ENCODE data around the gene TKTL2. TPM values are rescaled to one million over a fixed set of nuclear protein-coding genes. Genes with fewer than 3 reads are reported as not detected.

Gene TKTL2
- total RNA-seq, 2 donors from 2014 or later = not detected

DNA sequence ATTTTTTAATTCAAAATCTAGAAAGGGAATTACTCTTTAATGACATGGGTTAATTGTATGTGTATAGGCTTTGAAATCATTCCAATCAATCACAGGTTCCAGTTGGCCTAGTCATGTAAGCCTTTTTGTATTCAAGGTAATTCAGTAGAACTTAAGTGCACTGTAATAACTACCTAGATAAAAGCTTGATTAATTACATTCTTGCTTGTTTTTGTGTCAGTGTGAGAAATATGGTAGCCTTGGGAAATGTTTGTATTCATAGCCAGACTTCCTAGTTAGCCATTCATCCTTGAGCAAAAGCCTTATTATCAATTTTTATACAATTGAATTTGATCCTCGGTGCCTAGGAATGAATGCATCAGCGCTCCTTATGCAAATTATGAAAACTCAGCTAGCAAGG is 33.5 kb downstream of the TKTL2 start:
- Histone ChIP-seq H3K4me3 (ENCODE audit: low read length) (no peak overlapping the region), H3K9me3 (ENCODE audit: control insufficient read depth, low read length) (no peaks in the 10 kb centered on the region), H3K4me1 (ENCODE audit: control insufficient read depth, insufficient read depth, low read length) (peaks cover 3% of the 10 kb centered on the region), H3K27ac (ENCODE audit: low read depth, low read length) (no peak overlapping the region), H3K27me3 (ENCODE audit: control insufficient read depth, insufficient read depth, low read length, poor library complexity, severe bottlenecking) (no peaks in the 10 kb centered on the region), H3K9ac (ENCODE audit: extremely low read depth, low read length, poor library complexity, severe bottlenecking) (no peak overlapping the region), H3K36me3 (ENCODE audit: control insufficient read depth, insufficient read depth, low read length) (no peaks in the 10 kb centered on the region)
- Mint-ChIP-seq H3K27me3 (ENCODE audit: insufficient read depth) (no peaks in the 10 kb centered on the region), H3K27ac (no peak overlapping the region), H3K36me3 (ENCODE audit: low read depth) (no peaks in the 10 kb centered on the region), H3K4me3 (no peak overlapping the region), H3K4me1 (peaks cover 18% of the 10 kb centered on the region), H3K9me3 (no peaks in the 10 kb centered on the region)
- TF ChIP-seq, protein P1, sequence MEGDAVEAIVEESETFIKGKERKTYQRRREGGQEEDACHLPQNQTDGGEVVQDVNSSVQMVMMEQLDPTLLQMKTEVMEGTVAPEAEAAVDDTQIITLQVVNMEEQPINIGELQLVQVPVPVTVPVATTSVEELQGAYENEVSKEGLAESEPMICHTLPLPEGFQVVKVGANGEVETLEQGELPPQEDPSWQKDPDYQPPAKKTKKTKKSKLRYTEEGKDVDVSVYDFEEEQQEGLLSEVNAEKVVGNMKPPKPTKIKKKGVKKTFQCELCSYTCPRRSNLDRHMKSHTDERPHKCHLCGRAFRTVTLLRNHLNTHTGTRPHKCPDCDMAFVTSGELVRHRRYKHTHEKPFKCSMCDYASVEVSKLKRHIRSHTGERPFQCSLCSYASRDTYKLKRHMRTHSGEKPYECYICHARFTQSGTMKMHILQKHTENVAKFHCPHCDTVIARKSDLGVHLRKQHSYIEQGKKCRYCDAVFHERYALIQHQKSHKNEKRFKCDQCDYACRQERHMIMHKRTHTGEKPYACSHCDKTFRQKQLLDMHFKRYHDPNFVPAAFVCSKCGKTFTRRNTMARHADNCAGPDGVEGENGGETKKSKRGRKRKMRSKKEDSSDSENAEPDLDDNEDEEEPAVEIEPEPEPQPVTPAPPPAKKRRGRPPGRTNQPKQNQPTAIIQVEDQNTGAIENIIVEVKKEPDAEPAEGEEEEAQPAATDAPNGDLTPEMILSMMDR (conservative IDR thresholded peaks at IDR 0.05) = no peak
- no peak for DNase-seq
- WGBS, 2 experiments (ENCODE audit: insufficient coverage in 1 of 2, insufficient read length in 1 of 2) = 93 to 100% methylated on average over 2 of the region's 2 CpGs

Other genes starting within 250 kb of the TKTL2 start
- gene NPY1R, start 141.2 kb downstream of the TKTL2 start, total RNA-seq = 10 to 100 TPM; 11.4 to 11.8 TPM
- gene NPY5R, start 129.9 kb downstream of the TKTL2 start, total RNA-seq = 1 to 10 TPM; 4.4 to 5.1 TPM
- 10 to 100 TPM; 54.7 to 68.8 TPM for gene TMA16, start 20.9 kb upstream of the TKTL2 start, total RNA-seq

All from endodermal cell (in vitro differentiated cells).